K562 (cell line): ENCODE results near the gene PPIA. TPM values are rescaled to one million over a fixed set of nuclear protein-coding genes. Genes with fewer than 3 reads are reported as not detected.

Source experiments
- ATAC-seq: fragments of 200-7000 bp; cut with Tn5 transposase; 3 replicates; pipeline ENCODE4 v1.9.1; 2020; ENCODE audit warnings: moderate library complexity
- BruUV-seq: library from RNA; stranded (reverse); fragments of 400-500 nt; replicated peaks from 2 replicates; lab custom pipeline; 2021; lab: Mats Ljungman, UMichigan
- CTCF ChIA-PET: fragments of 300-600 bp; formaldehyde crosslinking; extraction: SDS; loops from one replicate; lab custom pipeline; 2021; ENCODE audit warnings: low intra/inter-chr PET ratio; lab: Yijun Ruan, JAX
- POLR2A ChIA-PET: fragments of 300-600, 350-650 bp; sonication (Branson Sonifier 250); formaldehyde crosslinking; extraction: SDS; loops from one replicate; lab custom pipeline; 2021; ENCODE audit warnings: antibody characterized with exemption, inconsistent platforms; lab: Yijun Ruan, JAX
- DNase-seq, 4 experiments: peaks; one replicate each; pipeline versions ENCODE4 v3.0.0 to v3.0.0-alpha.2; 2011 to 2018; ENCODE audit warnings: low spot score in 3 of 4, mixed read lengths in 3 of 4; ENCODE audit errors: extremely low read depth in 1 of 4
- FAIRE-seq: peaks from 2 replicates; lab custom pipeline; 2011; peaks lifted over from hg19 to GRCh38; lab: Jason Lieb, UNC
- H2AFZ ChIP-seq: 2 replicates; pipeline ENCODE4 v1.6.0; 2011; ENCODE audit warnings: low read depth, low read length, control low read depth, inconsistent platforms
- H3K27ac ChIP-seq: fragments of 200-600 bp; 3 replicates; pipeline ENCODE4 v1.8.0; 2011; ENCODE audit warnings: low read depth, mild to moderate bottlenecking, control low read depth, inconsistent platforms, low read length, moderate library complexity, mixed read lengths; ENCODE audit errors: extremely low read depth
- H3K27me3 ChIP-seq, 2 experiments: fragments of 300-600 bp in 1 of 2; 2 replicates in 1 of 2; 3 replicates in 1 of 2; pipeline versions ENCODE4 v1.6.0 to v1.8.0; 2011; ENCODE audit warnings: inconsistent platforms in 2 of 2, low read length in 2 of 2, mild to moderate bottlenecking in 1 of 2, mixed read lengths in 1 of 2, moderate library complexity in 1 of 2; ENCODE audit not compliant: control insufficient read depth in 2 of 2, insufficient read depth in 2 of 2
- H3K36me3 ChIP-seq: fragments of 300-600 bp; 3 replicates; pipeline ENCODE4 v1.8.0; 2011; ENCODE audit warnings: mild to moderate bottlenecking, low read length, inconsistent platforms; ENCODE audit not compliant: control insufficient read depth, insufficient read depth
- H3K4me1 ChIP-seq, 2 experiments: fragments of 200-600 bp in 1 of 2; replicated peaks in 1 of 2; 2 replicates in 1 of 2; 3 replicates in 1 of 2; pipeline versions ENCODE4 v1.5.1 to v1.8.0; 2011; ENCODE audit warnings: inconsistent platforms in 2 of 2, low read length in 2 of 2, mild to moderate bottlenecking in 1 of 2, mixed read lengths in 1 of 2, moderate library complexity in 1 of 2; ENCODE audit not compliant: control insufficient read depth in 2 of 2, insufficient read depth in 2 of 2
- H3K4me2 ChIP-seq: 2 replicates; pipeline ENCODE4 v1.6.1; 2011; ENCODE audit warnings: low read length, control low read depth, inconsistent platforms, mixed read lengths; ENCODE audit not compliant: insufficient read depth
- H3K4me3 ChIP-seq: fragments of 200-600 bp; sonication (generic), shearing (Covaris generic); 2 replicates; pipeline ENCODE4 v1.5.1; 2016; ENCODE audit warnings: control low read depth, inconsistent platforms
- H3K79me2 ChIP-seq: fragments of 200-600 bp; 3 replicates; pipeline ENCODE4 v1.8.0; 2011; ENCODE audit warnings: low read length, inconsistent platforms; ENCODE audit not compliant: control insufficient read depth, insufficient read depth
- H3K9ac ChIP-seq, 2 experiments: 2 replicates each; pipeline versions ENCODE4 v1.6.0 to v1.6.1; 2011; ENCODE audit warnings: low read depth in 2 of 2, low read length in 2 of 2, control low read depth in 1 of 2, inconsistent platforms in 1 of 2, mild to moderate bottlenecking in 1 of 2, mixed read lengths in 1 of 2; ENCODE audit not compliant: insufficient read depth in 1 of 2
- H3K9me1 ChIP-seq: one replicate; pipeline ENCODE4 v1.6.0; 2011; ENCODE audit warnings: inconsistent platforms, mild to moderate bottlenecking, low read length, moderate library complexity; ENCODE audit not compliant: control insufficient read depth, insufficient read depth
- H3K9me3 ChIP-seq: replicated peaks from 2 replicates; pipeline ENCODE4 v1.5.1; 2011; ENCODE audit warnings: low read depth, low read length, inconsistent platforms; ENCODE audit not compliant: control insufficient read depth, insufficient read depth
- H4K20me1 ChIP-seq: replicated peaks from 2 replicates; pipeline ENCODE4 v1.6.1; 2011; ENCODE audit warnings: low read length, inconsistent platforms, mixed read lengths; ENCODE audit not compliant: control insufficient read depth, insufficient read depth
- HDAC2 ChIP-seq: fragments of 450-650 bp; IDR thresholded peaks from 2 replicates; pipeline ENCODE4 v1.6.1; 2016; ENCODE audit warnings: mild to moderate bottlenecking
- KLF16 ChIP-seq: IDR thresholded peaks from 2 replicates; pipeline ENCODE4 v1.6.1; 2016; ENCODE audit warnings: antibody characterized with exemption
- MTA1 ChIP-seq: fragments of 450-650 bp; IDR thresholded peaks from 2 replicates; pipeline ENCODE4 v1.6.1; 2017; ENCODE audit warnings: borderline replicate concordance
- NONO ChIP-seq, 2 experiments: fragments of 200-400 bp in 1 of 2; fragments of 450-650 bp in 1 of 2; formaldehyde crosslinking in 1 of 2; IDR thresholded peaks; 2 replicates each; pipeline ENCODE4 v1.6.1; 2017; ENCODE audit warnings: low read depth in 2 of 2, mild to moderate bottlenecking in 2 of 2, moderate library complexity in 2 of 2, low read length in 1 of 2
- PHTF2 ChIP-seq: fragments of 250-450 bp; sonication (Bioruptor Pico); IDR thresholded peaks from 2 replicates; pipeline ENCODE4 v1.5.0; 2021; ENCODE audit warnings: mild to moderate bottlenecking
- PRDM10 ChIP-seq: fragments of 450-650 bp; IDR thresholded peaks from 2 replicates; pipeline ENCODE4 v1.6.1; 2018; ENCODE audit not compliant: partially characterized antibody
- SIRT6 ChIP-seq: IDR thresholded peaks from one replicate; pipeline ENCODE4 v1.6.1; 2012; ENCODE audit warnings: low read depth, mild to moderate bottlenecking, control low read depth, inconsistent platforms, low read length, moderate library complexity
- ZFP1 ChIP-seq: fragments of 450-650 bp; formaldehyde crosslinking; IDR thresholded peaks from 2 replicates; pipeline ENCODE4 v1.4.0; 2020; ENCODE audit warnings: mild to moderate bottlenecking, mixed read lengths
- ZNF436 ChIP-seq: fragments of 250-450, 450-650 bp; sonication (Bioruptor Pico); formaldehyde crosslinking; IDR thresholded peaks from 2 replicates; pipeline ENCODE4 v1.7.0; 2020; ENCODE audit warnings: mild to moderate bottlenecking
- WGBS: fragments of 100-300 bp; shearing (Covaris generic); methylation state at CpG from one replicate; pipeline ENCODE4 v1.1.6; 2016; ENCODE audit warnings: low coverage, mixed read lengths; ENCODE audit not compliant: insufficient coverage; ENCODE audit errors: missing lambda C conversion rate; 5-methylcytosine and 5-hydroxymethylcytosine counted together
- in situ Hi-C: fragments of 300-500 bp; cut with MboI; formaldehyde crosslinking; loops from 4 replicates; pipeline ENCODE4 v1.15.0; 2018; ENCODE audit warnings: inconsistent platforms, mixed read lengths
- intact Hi-C: fragments of 100-400 bp; cut with micrococcal nuclease; formaldehyde crosslinking; loops from 2 replicates; pipeline ENCODE4 v1.14.2; 2022
- polyA plus RNA-seq, 8 experiments: library from polyadenylated mRNA; depleted of rRNA in 4 of 8; stranded (reverse) in 5 of 8; unstranded in 3 of 8; fragments of >200 nt; fragmentation: Nextera tagmentation in 2 of 8; fragmentation: Illumina TruSeq in 1 of 8; extraction: Ambion mirVana in 2 of 8; extraction: Trizol in 1 of 8; gene quantifications; 2 replicates each; pipeline versions ENCODE4 v1.2.1 to v1.2.3, GENCODE V29; 2011 to 2014; ENCODE audit warnings: inconsistent platforms in 1 of 8, missing spikeins in 1 of 8
- total RNA-seq, 7 experiments: library from RNA; depleted of rRNA in 6 of 7; stranded (reverse); fragments of >200 nt in 6 of 7; fragmentation: Illumina TruSeq in 2 of 7; extraction: Trizol in 2 of 7; gene quantifications; 2 replicates each; pipeline versions ENCODE4 v1.2.1 to v1.2.3, GENCODE V29; 2011 to 2021; ENCODE audit warnings: low replicate concordance in 1 of 7

PPIA gene
- total and polyA plus RNA-seq, 9 of the 15 experiments (the other 6 are each of a cell fraction or from before 2014, with no cell fraction given): 2,583 to 7,504 (median 3,973) TPM

- TF ChIP-seq PRDM10 (peak; percentile 19), NONO (IDR thresholded peaks at IDR 0.05; ENCODE audit: low read depth in 2 of 2, low read length in 1 of 2) (no peak), ZFP1 (CRISPR knock-in tag) (no peak), ZNF436 (CRISPR knock-in tag) (no peak), PHTF2 (no peak)
- TF ChIP-seq, all 486 proteins: peak for 8
Observed at GRCh38 chr7:44811093-44811492, 14.6 kb downstream of the PPIA start (continued).

GRCh38 chr7:44811571-44811970 is 15.1 kb downstream of the PPIA start:
- FAIRE-seq (no peak), ATAC-seq (no peak), DNase-seq (no peak)
- H4K20me1 ChIP-seq: no peaks in the 10 kb centered on the region
- H3K4me2 ChIP-seq: no peak overlapping the region
- intact Hi-C loops (no loop called here), in situ Hi-C loops (no loop called here)
- no peak overlapping the region for H2AFZ ChIP-seq
- no peak overlapping the region for H3K4me3 ChIP-seq
- H3K27me3 ChIP-seq: no peaks in the 10 kb centered on the region
- H3K9ac ChIP-seq: no peak overlapping the region
- H3K9me1 ChIP-seq: no peaks in the 10 kb centered on the region
- no peak for TF ChIP-seq MTA1
- no peak for TF ChIP-seq HDAC2
- no peak for TF ChIP-seq SIRT6
- TF ChIP-seq KLF16: no peak
- H3K27ac ChIP-seq: no peak overlapping the region
- no peaks in the 10 kb centered on the region for H3K36me3 ChIP-seq
- POLR2A ChIA-PET: interaction anchor here (0.9 to 1.7 kb wide), 5 partner anchors 8 to 20 kb away, joined by 3 to 7 read pairs (median 4); no protein-coding TSS in a partner anchor
- BruUV-seq: no TSS peak
- H3K9me3 ChIP-seq: no peaks in the 10 kb centered on the region
- WGBS: 49% methylated on average over 6 of the region's 6 CpGs
- CTCF ChIA-PET: no interaction called here
- H3K79me2 ChIP-seq: no peaks in the 10 kb centered on the region
- peaks cover 0 to 5% of the 10 kb centered on the region in 2 experiments; a peak in 4 of 5 replicates for H3K4me1 ChIP-seq
